ENCODE data around the gene BATF. TPM values are rescaled to one million over a fixed set of nuclear protein-coding genes. Genes with fewer than 3 reads are reported as not detected.

BATF gene
- total RNA-seq, 2 experiments from 2014 or later = 0.98 to 1.5 TPM

DNA sequence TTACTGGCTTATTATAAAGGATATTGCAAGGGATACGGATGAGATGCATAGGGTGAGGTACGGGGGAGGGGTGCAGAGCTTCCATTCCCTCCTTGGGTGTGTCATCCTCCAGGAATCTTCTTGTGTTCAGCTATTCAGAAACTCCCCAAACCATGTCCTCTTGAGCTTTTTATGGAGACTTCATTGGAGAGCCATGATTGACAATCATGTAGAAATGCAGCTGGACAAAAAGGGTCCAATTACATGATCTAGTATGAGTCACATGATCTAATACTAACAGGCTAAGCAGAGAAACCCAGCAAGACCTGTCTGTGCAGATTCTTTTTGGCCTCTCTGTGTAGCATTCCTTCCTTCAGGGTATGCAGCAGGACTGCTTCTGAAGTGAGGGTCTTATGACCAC lies 32.2 kb downstream of the BATF start:
- ChIA-PET POLR2A (no interaction called here), CTCF (ENCODE audit: unreplicated experiment) (no interaction called here)
- intact Hi-C loops (cut with micrococcal nuclease; ENCODE audit: unreplicated experiment) = no loop called here
- H3K9me2 ChIP-seq (ENCODE audit: insufficient read depth, low read length) = no peaks in the 10 kb centered on the region
- H4K20me1 ChIP-seq (ENCODE audit: insufficient read depth, low read length) = no peaks in the 10 kb centered on the region
- H3K4me1 ChIP-seq (ENCODE audit: insufficient read depth, low read length, poor library complexity, severe bottlenecking) = no peaks in the 10 kb centered on the region
- no peaks in the 10 kb centered on the region for H3K9me3 ChIP-seq (ENCODE audit: low read length)
- H3K79me2 ChIP-seq (ENCODE audit: insufficient read depth, low read depth, low read length) = no peaks in the 10 kb centered on the region
- H3K4me3 ChIP-seq (ENCODE audit: low read depth, low read length, poor library complexity, severe bottlenecking) = no peak overlapping the region
- BruUV-seq (replicated peaks) = no TSS peak
- no peak overlapping the region for H3K4me2 ChIP-seq (ENCODE audit: low read length)
- TF ChIP-seq, protein P1, sequence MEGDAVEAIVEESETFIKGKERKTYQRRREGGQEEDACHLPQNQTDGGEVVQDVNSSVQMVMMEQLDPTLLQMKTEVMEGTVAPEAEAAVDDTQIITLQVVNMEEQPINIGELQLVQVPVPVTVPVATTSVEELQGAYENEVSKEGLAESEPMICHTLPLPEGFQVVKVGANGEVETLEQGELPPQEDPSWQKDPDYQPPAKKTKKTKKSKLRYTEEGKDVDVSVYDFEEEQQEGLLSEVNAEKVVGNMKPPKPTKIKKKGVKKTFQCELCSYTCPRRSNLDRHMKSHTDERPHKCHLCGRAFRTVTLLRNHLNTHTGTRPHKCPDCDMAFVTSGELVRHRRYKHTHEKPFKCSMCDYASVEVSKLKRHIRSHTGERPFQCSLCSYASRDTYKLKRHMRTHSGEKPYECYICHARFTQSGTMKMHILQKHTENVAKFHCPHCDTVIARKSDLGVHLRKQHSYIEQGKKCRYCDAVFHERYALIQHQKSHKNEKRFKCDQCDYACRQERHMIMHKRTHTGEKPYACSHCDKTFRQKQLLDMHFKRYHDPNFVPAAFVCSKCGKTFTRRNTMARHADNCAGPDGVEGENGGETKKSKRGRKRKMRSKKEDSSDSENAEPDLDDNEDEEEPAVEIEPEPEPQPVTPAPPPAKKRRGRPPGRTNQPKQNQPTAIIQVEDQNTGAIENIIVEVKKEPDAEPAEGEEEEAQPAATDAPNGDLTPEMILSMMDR (conservative IDR thresholded peaks at IDR 0.05; ENCODE audit: low read length) = no peak
- no peak for TF ChIP-seq EZH2phosphoT487 (IDR thresholded peaks at IDR 0.05; ENCODE audit: borderline replicate concordance, low read depth, low read length)
- no peak overlapping the region for H2AFZ ChIP-seq (ENCODE audit: low read length)
- no peak overlapping the region for H3K27ac ChIP-seq (ENCODE audit: low read depth, low read length, poor library complexity, severe bottlenecking)
- H3K36me3 ChIP-seq (ENCODE audit: insufficient read depth, low read length) = no peaks in the 10 kb centered on the region
- DNase-seq (ENCODE audit: low spot score) = no peak

DNA sequence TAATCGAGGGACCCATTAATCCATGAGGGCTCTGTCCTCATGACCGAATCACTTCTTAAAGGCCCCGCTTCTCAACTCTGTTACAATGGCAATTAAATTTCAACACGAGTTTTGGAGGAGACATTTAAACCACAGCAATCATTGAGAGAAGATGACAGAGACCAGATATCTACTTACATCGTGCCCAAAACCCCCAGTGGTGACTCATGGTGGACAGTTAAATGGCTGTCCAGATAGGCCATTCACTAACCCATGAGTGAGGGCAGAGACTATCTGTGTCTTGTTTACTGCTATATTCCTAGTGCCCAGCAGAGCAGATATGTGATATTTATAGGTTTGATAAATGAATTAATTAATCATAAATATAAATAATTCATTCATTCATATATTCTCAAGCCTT lies 36.2 kb downstream of the BATF start:
- Histone ChIP-seq H3K4me2 (ENCODE audit: low read length) (no peak overlapping the region), H2AFZ (ENCODE audit: low read length) (no peak overlapping the region), H3K27ac (ENCODE audit: low read depth, low read length, poor library complexity, severe bottlenecking) (no peak overlapping the region), H3K4me3 (ENCODE audit: low read depth, low read length, poor library complexity, severe bottlenecking) (no peak overlapping the region), H3K4me1 (ENCODE audit: insufficient read depth, low read length, poor library complexity, severe bottlenecking) (no peaks in the 10 kb centered on the region), H3K9me2 (ENCODE audit: insufficient read depth, low read length) (no peaks in the 10 kb centered on the region), H3K79me2 (ENCODE audit: insufficient read depth, low read depth, low read length) (no peaks in the 10 kb centered on the region), H4K20me1 (ENCODE audit: insufficient read depth, low read length) (no peaks in the 10 kb centered on the region), H3K36me3 (ENCODE audit: insufficient read depth, low read length) (no peaks in the 10 kb centered on the region), H3K9me3 (ENCODE audit: low read length) (no peaks in the 10 kb centered on the region)
- CTCF ChIA-PET (ENCODE audit: unreplicated experiment) = no interaction called here
- DNase-seq (ENCODE audit: low spot score) = no peak
- intact Hi-C loops (cut with micrococcal nuclease; ENCODE audit: unreplicated experiment) = no loop called here
- TF ChIP-seq, protein P1 (conservative IDR thresholded peaks at IDR 0.05; ENCODE audit: low read length) = no peak
- TF ChIP-seq EZH2phosphoT487 (IDR thresholded peaks at IDR 0.05; ENCODE audit: borderline replicate concordance, low read depth, low read length) = no peak
- no TSS peak for BruUV-seq (replicated peaks)
- POLR2A ChIA-PET = no interaction called here

DNA sequence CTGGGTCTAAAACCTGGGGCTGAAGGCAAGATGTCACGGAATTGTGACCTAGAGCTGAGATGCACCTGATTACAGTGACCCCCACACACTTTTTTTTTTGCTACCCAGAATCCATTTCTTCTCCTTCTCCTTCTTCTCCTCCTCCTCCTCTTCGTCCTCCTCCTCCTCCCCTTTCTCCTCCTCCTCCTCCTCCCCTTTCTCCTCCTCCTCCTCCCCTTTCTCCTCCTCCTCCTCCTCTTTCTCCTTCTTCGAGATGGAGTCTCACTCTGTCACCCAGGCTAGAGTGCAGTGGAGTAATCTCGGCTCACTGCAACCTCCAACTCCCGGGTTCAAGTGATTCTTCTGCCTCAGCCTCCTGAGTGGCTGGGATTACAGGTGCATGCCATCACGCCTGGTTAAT lies 36.8 kb downstream of the BATF start:
- H4K20me1 ChIP-seq (ENCODE audit: insufficient read depth, low read length) = no peaks in the 10 kb centered on the region
- H3K9me3 ChIP-seq (ENCODE audit: low read length) = no peaks in the 10 kb centered on the region
- H3K9me2 ChIP-seq (ENCODE audit: insufficient read depth, low read length) = no peaks in the 10 kb centered on the region
- H3K79me2 ChIP-seq (ENCODE audit: insufficient read depth, low read depth, low read length) = no peaks in the 10 kb centered on the region
- H3K4me1 ChIP-seq (ENCODE audit: insufficient read depth, low read length, poor library complexity, severe bottlenecking) = no peaks in the 10 kb centered on the region
- ChIA-PET CTCF (ENCODE audit: unreplicated experiment) (no interaction called here), POLR2A (no interaction called here)
- H3K4me2 ChIP-seq (ENCODE audit: low read length) = no peak overlapping the region
- TF ChIP-seq, protein P1 (conservative IDR thresholded peaks at IDR 0.05; ENCODE audit: low read length) = no peak
- TF ChIP-seq EZH2phosphoT487 (IDR thresholded peaks at IDR 0.05; ENCODE audit: borderline replicate concordance, low read depth, low read length) = no peak
- H3K27ac ChIP-seq (ENCODE audit: low read depth, low read length, poor library complexity, severe bottlenecking) = no peak overlapping the region
- no peak overlapping the region for H2AFZ ChIP-seq (ENCODE audit: low read length)
- H3K4me3 ChIP-seq (ENCODE audit: low read depth, low read length, poor library complexity, severe bottlenecking) = no peak overlapping the region
- no TSS peak for BruUV-seq (replicated peaks)
- DNase-seq (ENCODE audit: low spot score) = no peak
- H3K36me3 ChIP-seq (ENCODE audit: insufficient read depth, low read length) = no peaks in the 10 kb centered on the region
- intact Hi-C loops (cut with micrococcal nuclease; ENCODE audit: unreplicated experiment) = no loop called here
